GM12891 (cell line): ENCODE measurements around the gene SPACA7.

Source experiments
- POLR2AphosphoS5 ChIP-seq: IDR thresholded peaks from 2 replicates; pipeline ENCODE4 v1.6.1; 2011; ENCODE audit warnings: low read depth, low read length, control low read depth
- TAF1 ChIP-seq: IDR thresholded peaks from 2 replicates; pipeline ENCODE4 v1.6.1; 2011; ENCODE audit warnings: low read depth, low read length, control low read depth

GRCh38 chr13:112435973-112436372 lies 59.8 kb downstream of the SPACA7 start:
- no peak for TF ChIP-seq POLR2AphosphoS5
- no peak for TF ChIP-seq TAF1
